GM12874 (cell line): ENCODE data around the gene RNF144A.

ENCODE experiments used
- TF ChIP-seq, protein P1 (sequence below): IDR thresholded peaks from 2 replicates; pipeline ENCODE4 v1.5.1; 2011; ENCODE audit warnings: low read depth, mild to moderate bottlenecking, control low read depth, low read length, moderate library complexity; ENCODE audit not compliant: insufficient read depth

RNF144A gene

DNA sequence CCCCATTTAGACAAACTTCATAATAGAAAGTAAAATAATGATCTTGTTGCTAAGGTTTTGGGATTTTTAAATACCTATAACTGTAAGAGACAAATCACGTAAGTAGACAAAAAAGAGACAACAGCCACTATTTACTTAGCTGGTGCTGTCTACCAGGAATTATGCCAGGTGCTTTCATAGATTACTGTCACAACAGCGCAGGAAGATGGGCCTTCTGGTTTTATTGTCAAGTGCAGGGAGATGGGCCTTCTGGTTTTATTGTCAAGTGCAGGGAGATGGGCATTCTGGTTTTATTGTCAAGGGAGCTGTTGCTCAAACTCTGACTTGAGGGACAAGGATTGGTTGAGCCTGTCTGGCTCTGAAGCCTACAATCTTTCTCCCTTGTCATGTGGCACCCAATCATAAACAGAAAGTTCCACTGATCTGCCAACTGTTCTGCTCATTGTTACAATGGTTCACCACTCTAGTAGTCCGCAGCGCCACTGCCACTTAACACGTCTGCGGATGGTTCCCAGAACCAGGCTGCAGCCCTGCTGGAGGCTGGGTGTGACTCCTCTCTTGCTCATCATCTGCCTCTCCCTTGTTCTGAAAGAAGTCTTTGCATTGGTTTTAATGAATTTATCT is 95.0 kb downstream of the RNF144A start:
- TF ChIP-seq, protein P1, sequence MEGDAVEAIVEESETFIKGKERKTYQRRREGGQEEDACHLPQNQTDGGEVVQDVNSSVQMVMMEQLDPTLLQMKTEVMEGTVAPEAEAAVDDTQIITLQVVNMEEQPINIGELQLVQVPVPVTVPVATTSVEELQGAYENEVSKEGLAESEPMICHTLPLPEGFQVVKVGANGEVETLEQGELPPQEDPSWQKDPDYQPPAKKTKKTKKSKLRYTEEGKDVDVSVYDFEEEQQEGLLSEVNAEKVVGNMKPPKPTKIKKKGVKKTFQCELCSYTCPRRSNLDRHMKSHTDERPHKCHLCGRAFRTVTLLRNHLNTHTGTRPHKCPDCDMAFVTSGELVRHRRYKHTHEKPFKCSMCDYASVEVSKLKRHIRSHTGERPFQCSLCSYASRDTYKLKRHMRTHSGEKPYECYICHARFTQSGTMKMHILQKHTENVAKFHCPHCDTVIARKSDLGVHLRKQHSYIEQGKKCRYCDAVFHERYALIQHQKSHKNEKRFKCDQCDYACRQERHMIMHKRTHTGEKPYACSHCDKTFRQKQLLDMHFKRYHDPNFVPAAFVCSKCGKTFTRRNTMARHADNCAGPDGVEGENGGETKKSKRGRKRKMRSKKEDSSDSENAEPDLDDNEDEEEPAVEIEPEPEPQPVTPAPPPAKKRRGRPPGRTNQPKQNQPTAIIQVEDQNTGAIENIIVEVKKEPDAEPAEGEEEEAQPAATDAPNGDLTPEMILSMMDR: no peak

DNA sequence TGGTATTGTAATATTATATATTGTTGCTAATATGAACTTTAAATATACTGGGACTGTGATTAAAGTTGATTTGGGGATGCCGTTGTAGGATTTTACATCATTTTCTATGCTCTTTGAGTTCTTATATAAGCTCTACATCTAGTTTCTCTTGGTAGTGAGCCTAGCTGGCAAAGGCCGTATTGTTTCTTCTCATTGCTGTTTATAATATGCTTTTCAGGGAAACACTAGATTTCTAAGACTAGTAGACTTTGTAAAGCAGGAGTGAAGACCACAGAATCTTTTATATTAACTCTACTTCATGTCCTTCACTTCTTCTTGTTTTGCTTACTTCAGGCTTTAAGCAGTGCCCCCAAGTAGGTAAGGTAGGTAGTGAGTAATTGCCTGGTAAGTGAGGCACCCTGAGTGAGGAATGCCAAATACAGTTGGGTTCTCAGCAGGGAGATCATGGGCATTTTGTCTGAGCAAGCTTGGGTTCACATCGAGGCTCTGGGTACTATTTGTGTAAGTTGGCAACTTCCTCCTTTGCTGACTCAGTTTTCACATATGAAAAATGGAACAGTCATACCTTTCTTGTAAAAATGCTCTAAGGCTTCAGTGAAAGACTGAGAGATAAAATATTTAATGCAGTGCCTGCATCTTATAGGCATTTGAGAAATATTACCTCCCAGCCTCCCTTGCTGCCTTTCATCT is 96.4 kb downstream of the RNF144A start:
- TF ChIP-seq, protein P1: no peak

DNA sequence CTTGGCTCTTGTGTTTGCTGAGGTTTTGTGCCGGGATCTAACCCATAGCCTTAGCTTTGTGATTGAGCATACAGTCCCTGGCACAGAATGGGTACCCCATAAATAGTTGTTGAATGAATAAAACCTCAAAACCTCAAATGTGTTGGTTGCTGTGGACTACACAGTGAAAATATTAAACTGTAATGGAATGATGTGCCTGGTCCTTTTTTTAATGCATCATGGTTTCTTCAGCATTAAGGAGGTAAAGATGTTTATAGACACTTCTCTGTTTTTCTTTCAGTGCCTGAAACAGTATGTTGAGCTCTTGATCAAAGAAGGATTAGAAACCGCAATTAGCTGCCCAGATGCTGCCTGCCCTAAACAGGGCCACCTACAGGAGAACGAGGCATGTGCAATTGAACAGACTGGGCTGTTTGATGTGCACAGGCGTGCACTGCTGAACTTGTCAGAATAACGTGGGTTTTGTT is 97.0 kb downstream of the RNF144A start:
- TF ChIP-seq, protein P1: peak; percentile 71

DNA sequence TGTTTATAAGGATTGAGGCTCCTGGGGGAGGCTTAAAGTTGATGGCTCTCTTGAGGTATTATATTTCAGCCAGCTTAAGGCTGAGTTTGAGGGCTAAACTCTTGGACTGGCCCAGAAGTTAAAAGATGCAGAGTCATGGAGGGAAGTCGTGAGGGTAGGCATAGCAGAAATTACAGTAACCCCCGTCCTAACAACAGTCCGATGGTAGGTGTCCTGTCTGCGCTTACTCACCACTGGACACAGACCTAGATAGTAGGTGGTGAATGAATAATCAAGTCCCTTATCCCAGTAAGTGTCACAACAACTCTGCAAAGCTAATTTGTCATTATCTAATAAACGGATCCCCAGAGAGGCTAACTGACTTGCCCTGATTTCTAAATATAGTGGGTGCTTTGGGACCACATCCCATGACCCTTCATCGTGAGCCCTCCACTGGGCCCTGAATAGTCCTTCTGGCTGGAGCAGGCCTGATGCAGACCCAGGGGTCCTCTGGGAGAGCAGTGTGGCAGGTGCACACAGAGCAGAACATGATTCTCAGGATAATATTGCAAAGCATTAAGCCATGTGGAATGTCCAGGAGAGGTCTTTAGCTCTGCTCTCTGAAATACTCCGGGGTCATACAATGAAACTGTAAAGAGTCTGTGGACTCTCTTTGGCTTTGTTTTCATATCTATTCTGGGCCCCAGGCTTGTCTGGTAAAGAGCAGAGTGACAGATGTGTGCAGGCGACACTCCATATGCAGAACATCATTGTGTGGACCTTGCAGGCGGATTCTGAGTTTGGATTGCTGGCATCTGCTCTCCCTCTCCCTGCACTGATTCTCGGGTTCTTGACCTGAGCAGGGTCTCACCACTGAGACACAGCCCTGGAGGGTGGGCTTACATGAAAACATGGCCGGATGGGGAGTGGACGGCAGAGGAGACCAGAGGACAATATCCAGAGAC is 98.1 kb downstream of the RNF144A start:
- TF ChIP-seq, protein P1: no peak

DNA sequence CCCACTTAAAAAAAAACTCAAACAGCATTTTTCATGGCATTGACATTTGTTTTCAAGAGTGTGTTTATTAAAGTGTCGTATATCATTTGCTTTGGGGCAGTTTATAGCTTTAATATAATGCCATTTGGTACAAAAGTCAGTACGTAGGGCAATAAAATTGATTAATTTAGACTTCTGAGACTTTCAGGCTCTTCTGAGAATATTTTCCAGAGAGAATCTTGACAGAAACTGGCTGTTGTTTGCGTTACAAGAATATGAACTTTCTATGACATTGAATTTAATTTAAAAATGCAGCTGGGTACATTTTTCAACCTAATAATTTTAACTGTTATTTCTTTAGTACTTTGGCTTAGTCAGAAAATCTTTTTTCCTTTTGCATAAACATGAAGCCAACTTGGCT is 98.9 kb downstream of the RNF144A start:
- TF ChIP-seq, protein P1: no peak

DNA sequence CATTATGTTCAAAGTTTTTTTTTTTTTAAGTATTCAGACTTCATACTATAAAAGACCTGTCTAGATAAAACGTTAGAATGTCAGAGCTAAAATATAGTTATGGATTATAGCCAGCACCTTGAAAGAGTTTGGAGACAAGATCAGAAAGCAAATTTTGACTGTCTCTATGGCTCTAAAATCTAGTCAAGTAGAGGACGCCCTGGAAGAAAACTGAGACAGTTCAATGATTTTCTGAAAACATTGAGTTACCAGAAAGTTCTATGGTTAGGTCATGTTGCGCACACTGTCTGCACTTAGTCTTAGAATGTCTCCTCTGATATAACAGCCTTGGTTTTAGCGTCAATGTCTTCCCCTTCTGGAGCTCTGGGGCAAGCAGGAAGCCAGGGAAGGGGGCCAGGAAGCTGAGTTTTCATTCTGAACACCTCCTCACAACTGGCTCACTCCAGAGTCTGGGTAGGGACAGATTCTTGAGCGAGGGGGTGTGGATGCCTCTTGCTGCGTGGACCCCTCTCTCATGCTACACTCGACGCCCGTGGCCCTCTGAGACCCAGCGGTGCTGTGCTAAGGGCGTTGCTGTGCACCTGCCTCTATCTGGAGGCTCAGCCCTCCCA is 99.5 kb downstream of the RNF144A start:
- TF ChIP-seq, protein P1: no peak
